Neural cell (in vitro differentiated cells): ENCODE measurements around the gene SLC35G6. TPM values are rescaled to one million over a fixed set of nuclear protein-coding genes. Genes with fewer than 3 reads are reported as not detected.
A peak's percentile ranks its signal among the peaks of the same experiment; 100 is the strongest.

Experiments used
- H2AFZ ChIP-seq: fragments of 200-600, 300-800 bp; sonication (generic), shearing (Covaris generic); 2 replicates; pipeline ENCODE4 v1.6.0; 2014; ENCODE audit warnings: low read depth, mild to moderate bottlenecking, antibody characterized with exemption, low read length, moderate library complexity
- H3F3A ChIP-seq: fragments of 200-600 bp; shearing (Covaris generic); 2 replicates; pipeline ENCODE4 v1.6.1; 2016; ENCODE audit warnings: mild to moderate bottlenecking, moderate library complexity, mixed read lengths, antibody characterized with exemption, low read length; ENCODE audit not compliant: insufficient read depth, poor library complexity, severe bottlenecking
- H3K27ac ChIP-seq: fragments of 200-600, 300-800 bp; sonication (generic), shearing (Covaris generic); 2 replicates; pipeline ENCODE4 v1.5.1; 2014; ENCODE audit warnings: mild to moderate bottlenecking, low read length, moderate library complexity
- H3K27me3 ChIP-seq: fragments of 300-800, 200-600 bp; sonication (generic), shearing (Covaris generic); 2 replicates; pipeline ENCODE4 v1.6.0; 2014; ENCODE audit warnings: mild to moderate bottlenecking, low read depth, low read length, moderate library complexity; ENCODE audit not compliant: insufficient read depth
- H3K36me3 ChIP-seq: fragments of 300-800, 200-600 bp; sonication (generic), shearing (Covaris generic); 2 replicates; pipeline ENCODE4 v1.5.1; 2014; ENCODE audit warnings: mild to moderate bottlenecking, antibody characterized with exemption, low read length, moderate library complexity; ENCODE audit not compliant: insufficient read depth
- H3K4me2 ChIP-seq: fragments of 300-800, 200-600 bp; sonication (generic), shearing (Covaris generic); 2 replicates; pipeline ENCODE4 v1.6.0; 2014; ENCODE audit warnings: mild to moderate bottlenecking, low read length
- H3K4me3 ChIP-seq: fragments of 300-800, 200-600 bp; sonication (generic), shearing (Covaris generic); 2 replicates; pipeline ENCODE4 v1.5.1; 2014; ENCODE audit warnings: mild to moderate bottlenecking, low read length, moderate library complexity
- H3K79me2 ChIP-seq: fragments of 200-600 bp; shearing (Covaris generic); replicated peaks from 2 replicates; pipeline ENCODE4 v1.6.0; 2014; ENCODE audit warnings: mild to moderate bottlenecking, low read length, moderate library complexity; ENCODE audit not compliant: insufficient read depth
- H3K9ac ChIP-seq: fragments of 300-800, 200-600 bp; sonication (generic), shearing (Covaris generic); 2 replicates; pipeline ENCODE4 v1.6.1; 2016; ENCODE audit warnings: mild to moderate bottlenecking, low read length, mixed read lengths
- H3K9me2 ChIP-seq: fragments of 200-600 bp; shearing (Covaris generic); 2 replicates; pipeline ENCODE4 v1.6.1; 2016; ENCODE audit warnings: mild to moderate bottlenecking, low read length, mixed read lengths; ENCODE audit not compliant: insufficient read depth
- H3K9me3 ChIP-seq: fragments of 200-600, 300-800 bp; sonication (generic), shearing (Covaris generic); 2 replicates; pipeline ENCODE4 v1.6.1; 2016; ENCODE audit warnings: mild to moderate bottlenecking, mixed run types, low read length, moderate library complexity, mixed read lengths
- H4K20me1 ChIP-seq: fragments of 200-600 bp; shearing (Covaris generic); 2 replicates; pipeline ENCODE4 v1.6.1; 2016; ENCODE audit warnings: mild to moderate bottlenecking, mixed run types; ENCODE audit not compliant: insufficient read depth
- EP300 ChIP-seq: fragments of 450-650 bp; conservative IDR thresholded peaks from 2 replicates; pipeline ENCODE4 v1.6.1; 2014; ENCODE audit warnings: antibody characterized with exemption, mild to moderate bottlenecking, moderate library complexity; ENCODE audit not compliant: poor library complexity, severe bottlenecking
- EZH2 ChIP-seq: fragments of 200-600, 300-800 bp; shearing (Covaris generic), sonication (generic); IDR thresholded peaks from 2 replicates; pipeline ENCODE4 v1.6.1; 2014; ENCODE audit warnings: antibody characterized with exemption, low read length, borderline replicate concordance, mild to moderate bottlenecking; ENCODE audit not compliant: insufficient read depth, poor library complexity, severe bottlenecking
- MXI1 ChIP-seq: fragments of 450-650 bp; conservative IDR thresholded peaks from 2 replicates; pipeline ENCODE4 v1.6.1; 2014; ENCODE audit warnings: antibody characterized with exemption, mild to moderate bottlenecking; ENCODE audit not compliant: poor library complexity, severe bottlenecking
- POLR2AphosphoS5 ChIP-seq: IDR thresholded peaks from 2 replicates; pipeline ENCODE4 v1.6.1; 2012
- RAD21 ChIP-seq: fragments of 450-650 bp; conservative IDR thresholded peaks from 2 replicates; pipeline ENCODE4 v1.6.1; 2014; ENCODE audit warnings: antibody characterized with exemption, mild to moderate bottlenecking, moderate library complexity
- REST ChIP-seq: IDR thresholded peaks from 2 replicates; pipeline ENCODE4 v1.6.1; 2012; ENCODE audit warnings: borderline replicate concordance
- SMC3 ChIP-seq: fragments of 450-650 bp; conservative IDR thresholded peaks from 2 replicates; pipeline ENCODE4 v1.6.1; 2014; ENCODE audit warnings: antibody characterized with exemption, mild to moderate bottlenecking, moderate library complexity; ENCODE audit not compliant: poor library complexity
- TAF1 ChIP-seq: IDR thresholded peaks from 2 replicates; pipeline ENCODE4 v1.6.1; 2012; ENCODE audit warnings: low read depth
- polyA plus RNA-seq: library from polyadenylated mRNA; depleted of rRNA; stranded (reverse); fragments of >200 nt; gene quantifications from 2 replicates; pipeline ENCODE4 v1.2.3, GENCODE V29; 2014
- TF ChIP-seq, protein P1 (sequence below): fragments of 450-650 bp; IDR thresholded peaks from 2 replicates; pipeline ENCODE4 v1.5.1; 2014; ENCODE audit warnings: antibody characterized with exemption, mild to moderate bottlenecking, moderate library complexity; ENCODE audit not compliant: poor library complexity, severe bottlenecking

Gene SLC35G6
- polyA plus RNA-seq, 1 donor from 2014 or later = not detected

DNA sequence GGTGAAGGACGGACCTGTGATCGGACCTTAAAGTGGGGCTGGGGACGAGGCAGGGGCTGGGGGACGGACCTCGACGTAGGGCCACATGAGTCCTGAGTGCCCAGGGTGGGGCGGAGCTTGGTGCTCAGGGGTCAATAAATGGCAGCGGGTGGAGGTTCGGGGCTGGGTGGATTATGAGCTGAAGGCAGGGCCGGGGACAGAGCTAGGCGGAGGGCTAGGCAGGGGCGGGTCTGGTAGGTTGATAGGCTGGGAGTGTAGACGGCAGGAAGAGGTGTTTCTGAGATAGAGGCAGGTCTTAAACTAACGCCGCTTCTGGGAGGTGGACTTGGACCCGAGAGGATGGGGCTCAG lies 35.7 kb upstream of the SLC35G6 start:
- Histone ChIP-seq H4K20me1 (no peaks in the 10 kb centered on the region), H3K27ac (no peak overlapping the region), H3K79me2 (no peaks in the 10 kb centered on the region), H3K9me2 (no peaks in the 10 kb centered on the region), H3K9ac (no peak overlapping the region), H3K36me3 (no peaks in the 10 kb centered on the region), H3K4me3 (peak overlapping the region; percentile 37), H3K9me3 (no peaks in the 10 kb centered on the region), H3K4me2 (no peak overlapping the region), H2AFZ (no peak overlapping the region), H3K27me3 (peaks cover 19% of the 10 kb centered on the region), H3F3A (no peaks in the 10 kb centered on the region)
- TF ChIP-seq REST = no peak
- TF ChIP-seq MXI1 = no peak
- no peak for TF ChIP-seq TAF1
- TF ChIP-seq, protein P1, sequence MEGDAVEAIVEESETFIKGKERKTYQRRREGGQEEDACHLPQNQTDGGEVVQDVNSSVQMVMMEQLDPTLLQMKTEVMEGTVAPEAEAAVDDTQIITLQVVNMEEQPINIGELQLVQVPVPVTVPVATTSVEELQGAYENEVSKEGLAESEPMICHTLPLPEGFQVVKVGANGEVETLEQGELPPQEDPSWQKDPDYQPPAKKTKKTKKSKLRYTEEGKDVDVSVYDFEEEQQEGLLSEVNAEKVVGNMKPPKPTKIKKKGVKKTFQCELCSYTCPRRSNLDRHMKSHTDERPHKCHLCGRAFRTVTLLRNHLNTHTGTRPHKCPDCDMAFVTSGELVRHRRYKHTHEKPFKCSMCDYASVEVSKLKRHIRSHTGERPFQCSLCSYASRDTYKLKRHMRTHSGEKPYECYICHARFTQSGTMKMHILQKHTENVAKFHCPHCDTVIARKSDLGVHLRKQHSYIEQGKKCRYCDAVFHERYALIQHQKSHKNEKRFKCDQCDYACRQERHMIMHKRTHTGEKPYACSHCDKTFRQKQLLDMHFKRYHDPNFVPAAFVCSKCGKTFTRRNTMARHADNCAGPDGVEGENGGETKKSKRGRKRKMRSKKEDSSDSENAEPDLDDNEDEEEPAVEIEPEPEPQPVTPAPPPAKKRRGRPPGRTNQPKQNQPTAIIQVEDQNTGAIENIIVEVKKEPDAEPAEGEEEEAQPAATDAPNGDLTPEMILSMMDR = no peak
- TF ChIP-seq EP300 = no peak
- no peak for TF ChIP-seq RAD21
- no peak for TF ChIP-seq EZH2
- no peak for TF ChIP-seq SMC3
- no peak for TF ChIP-seq POLR2AphosphoS5

DNA sequence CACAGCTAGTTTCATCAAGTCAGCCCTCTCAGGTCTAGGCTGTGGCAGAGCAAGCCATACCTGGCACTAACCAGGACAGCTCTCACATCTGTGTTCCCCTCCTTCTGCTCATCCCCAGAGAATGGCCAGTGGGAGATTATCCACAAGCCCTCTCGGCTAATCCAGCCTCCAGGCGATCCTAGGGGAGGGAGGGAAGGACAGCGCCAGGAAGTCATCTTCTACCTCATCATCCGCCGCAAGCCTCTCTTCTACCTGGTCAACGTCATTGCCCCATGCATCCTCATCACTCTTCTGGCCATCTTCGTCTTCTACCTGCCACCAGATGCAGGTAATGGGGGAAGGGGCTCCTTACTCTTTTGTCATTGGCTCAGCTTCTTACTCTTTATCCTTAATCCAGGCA lies 32.8 kb upstream of the SLC35G6 start:
- Histone ChIP-seq H3K27ac (no peak overlapping the region), H3F3A (no peaks in the 10 kb centered on the region), H4K20me1 (no peaks in the 10 kb centered on the region), H3K4me2 (no peak overlapping the region), H3K9me3 (no peaks in the 10 kb centered on the region), H3K27me3 (peaks cover 19% of the 10 kb centered on the region), H3K9me2 (no peaks in the 10 kb centered on the region), H3K79me2 (no peaks in the 10 kb centered on the region), H3K36me3 (no peaks in the 10 kb centered on the region), H2AFZ (no peak overlapping the region), H3K4me3 (no peak overlapping the region), H3K9ac (no peak overlapping the region)
- no peak for TF ChIP-seq SMC3

- TF ChIP-seq SMC3 (no peak), REST (no peak), EZH2 (no peak), EP300 (no peak), TAF1 (no peak), RAD21 (no peak), MXI1 (no peak), POLR2AphosphoS5 (no peak)
- TF ChIP-seq, protein P1 = no peak
- H3K36me3 ChIP-seq = no peaks in the 10 kb centered on the region
- H3K27me3 ChIP-seq = no peaks in the 10 kb centered on the region
- no peaks in the 10 kb centered on the region for H3F3A ChIP-seq
- H3K9me2 ChIP-seq = no peaks in the 10 kb centered on the region
- H3K9me3 ChIP-seq = no peaks in the 10 kb centered on the region
- H3K9ac ChIP-seq = no peak overlapping the region
- H3K27ac ChIP-seq = no peak overlapping the region
- no peaks in the 10 kb centered on the region for H3K79me2 ChIP-seq
- no peaks in the 10 kb centered on the region for H4K20me1 ChIP-seq
- no peak overlapping the region for H3K4me2 ChIP-seq
- H2AFZ ChIP-seq = no peak overlapping the region
- H3K4me3 ChIP-seq = no peak overlapping the region
Measured at GRCh38 chr17:7459961-7460545, 21.2 kb upstream of the SLC35G6 start.
